Upper lobe of right lung (tissue), 1 donor: ENCODE measurements around the gene RAB26. TPM values are rescaled to one million over a fixed set of nuclear protein-coding genes. Genes with fewer than 3 reads are reported as not detected.

Source experiments
- ATAC-seq: fragments of 200-7000 bp; cut with Tn5 transposase; one replicate; pipeline ENCODE4 v1.9.1; 2020; ENCODE audit warnings: mild to moderate bottlenecking, moderate library complexity
- DNase-seq: peaks from one replicate; pipeline ENCODE4 v3.0.0-alpha.2; 2020
- H3K27ac ChIP-seq: fragments of 200-600 bp; one replicate; pipeline ENCODE4 v1.8.0; 2022
- H3K27me3 ChIP-seq: fragments of 200-600 bp; one replicate; pipeline ENCODE4 v1.8.0; 2022; ENCODE audit warnings: mild to moderate bottlenecking
- H3K36me3 ChIP-seq: fragments of 200-600 bp; one replicate; pipeline ENCODE4 v1.8.0; 2022
- H3K4me1 ChIP-seq: fragments of 200-600 bp; one replicate; pipeline ENCODE4 v1.8.0; 2022
- H3K4me3 ChIP-seq: fragments of 200-600 bp; one replicate; pipeline ENCODE4 v1.8.0; 2022; ENCODE audit warnings: mild to moderate bottlenecking
- H3K9me3 ChIP-seq: fragments of 200-600 bp; one replicate; pipeline ENCODE4 v1.8.0; 2022
- intact Hi-C: fragments of 100-400 bp; cut with DNase I; formaldehyde crosslinking; loops from one replicate; pipeline ENCODE4 v1.11.0; 2022
- total RNA-seq: library from RNA; stranded (reverse); fragmentation: NEBNext Ultra II Directional; extraction: Animal tissue kit (Norgen Biotek cat#: 25700); gene quantifications from one replicate; pipeline ENCODE4 v1.2.1, GENCODE V29; 2021
- TF ChIP-seq, protein P1 (sequence below): fragments of 200-600 bp; IDR thresholded peaks from one replicate; pipeline ENCODE4 v1.8.0; 2022; ENCODE audit warnings: antibody characterized with exemption
- donor health status: DM: no; HTN: yes; CAD: no; lungs with severe emphysema.

The RAB26 gene
- total RNA-seq, 1 donor from 2014 or later = 0.67 TPM

DNA sequence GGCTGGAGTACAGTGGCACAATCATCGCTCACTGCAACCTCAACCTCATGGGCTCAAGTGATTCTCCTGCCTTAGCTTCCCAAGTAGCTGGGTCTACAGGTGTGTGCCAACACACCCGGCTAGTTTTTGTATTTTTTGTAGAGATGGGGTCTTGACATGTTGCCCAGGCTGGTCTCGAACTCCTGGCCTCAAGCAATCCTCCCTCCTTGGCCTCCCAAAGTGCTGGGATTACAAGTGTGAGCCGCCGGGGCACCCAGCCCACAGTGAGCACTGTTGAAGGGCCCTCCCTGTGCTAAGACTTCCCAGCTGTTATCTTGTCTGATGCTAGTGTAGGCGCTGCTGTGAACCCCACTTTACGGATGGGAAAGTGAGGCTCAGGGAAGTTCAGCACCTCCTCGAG, 40.0 kb downstream of the RAB26 start:
- Histone ChIP-seq H3K36me3 (no peaks in the 10 kb centered on the region), H3K9me3 (no peaks in the 10 kb centered on the region), H3K27me3 (no peaks in the 10 kb centered on the region), H3K27ac (no peak overlapping the region), H3K4me1 (no peaks in the 10 kb centered on the region), H3K4me3 (no peak overlapping the region)
- intact Hi-C loops = no loop called here
- DNase-seq (no peak), ATAC-seq (no peak)
- TF ChIP-seq, protein P1, sequence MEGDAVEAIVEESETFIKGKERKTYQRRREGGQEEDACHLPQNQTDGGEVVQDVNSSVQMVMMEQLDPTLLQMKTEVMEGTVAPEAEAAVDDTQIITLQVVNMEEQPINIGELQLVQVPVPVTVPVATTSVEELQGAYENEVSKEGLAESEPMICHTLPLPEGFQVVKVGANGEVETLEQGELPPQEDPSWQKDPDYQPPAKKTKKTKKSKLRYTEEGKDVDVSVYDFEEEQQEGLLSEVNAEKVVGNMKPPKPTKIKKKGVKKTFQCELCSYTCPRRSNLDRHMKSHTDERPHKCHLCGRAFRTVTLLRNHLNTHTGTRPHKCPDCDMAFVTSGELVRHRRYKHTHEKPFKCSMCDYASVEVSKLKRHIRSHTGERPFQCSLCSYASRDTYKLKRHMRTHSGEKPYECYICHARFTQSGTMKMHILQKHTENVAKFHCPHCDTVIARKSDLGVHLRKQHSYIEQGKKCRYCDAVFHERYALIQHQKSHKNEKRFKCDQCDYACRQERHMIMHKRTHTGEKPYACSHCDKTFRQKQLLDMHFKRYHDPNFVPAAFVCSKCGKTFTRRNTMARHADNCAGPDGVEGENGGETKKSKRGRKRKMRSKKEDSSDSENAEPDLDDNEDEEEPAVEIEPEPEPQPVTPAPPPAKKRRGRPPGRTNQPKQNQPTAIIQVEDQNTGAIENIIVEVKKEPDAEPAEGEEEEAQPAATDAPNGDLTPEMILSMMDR = no peak

DNA sequence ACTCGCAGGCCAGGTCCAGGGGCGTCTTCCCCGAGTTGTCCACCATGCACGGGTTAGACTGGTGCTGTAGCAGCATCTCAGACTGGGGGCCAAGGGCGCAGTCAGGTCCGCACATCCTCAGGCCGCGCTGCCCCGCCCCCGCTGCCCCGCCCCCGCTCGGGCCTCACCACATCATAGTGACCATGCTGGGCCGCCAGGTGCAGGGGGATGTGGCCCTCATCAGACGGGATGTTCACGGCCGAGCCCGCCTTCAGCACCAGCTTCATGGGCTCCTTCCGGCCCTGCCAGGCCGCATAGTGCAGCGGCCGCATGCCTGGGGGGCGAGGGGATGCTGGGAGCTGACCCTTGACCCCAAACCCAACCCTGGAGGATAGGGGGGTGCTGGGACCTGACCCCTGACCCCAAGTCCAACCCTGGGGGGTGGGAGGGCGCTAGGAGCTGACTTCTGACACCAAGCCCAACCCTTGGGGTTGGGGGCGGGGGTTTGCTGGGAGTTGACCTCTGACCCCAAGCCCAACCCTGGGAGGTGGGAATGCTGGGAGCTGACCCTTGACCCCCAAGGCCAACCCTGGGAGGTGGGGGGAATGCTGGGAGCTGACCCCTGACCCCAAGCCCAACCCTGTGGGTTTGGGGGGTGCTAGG, 40.9 kb downstream of the RAB26 start:
- intact Hi-C loops = no loop called here
- Histone ChIP-seq H3K4me1 (no peaks in the 10 kb centered on the region), H3K4me3 (no peak overlapping the region), H3K9me3 (no peaks in the 10 kb centered on the region), H3K36me3 (no peaks in the 10 kb centered on the region), H3K27ac (no peak overlapping the region), H3K27me3 (peaks cover 8% of the 10 kb centered on the region)
- TF ChIP-seq, protein P1 = no peak
- ATAC-seq = no peak
- DNase-seq = no peak

DNA sequence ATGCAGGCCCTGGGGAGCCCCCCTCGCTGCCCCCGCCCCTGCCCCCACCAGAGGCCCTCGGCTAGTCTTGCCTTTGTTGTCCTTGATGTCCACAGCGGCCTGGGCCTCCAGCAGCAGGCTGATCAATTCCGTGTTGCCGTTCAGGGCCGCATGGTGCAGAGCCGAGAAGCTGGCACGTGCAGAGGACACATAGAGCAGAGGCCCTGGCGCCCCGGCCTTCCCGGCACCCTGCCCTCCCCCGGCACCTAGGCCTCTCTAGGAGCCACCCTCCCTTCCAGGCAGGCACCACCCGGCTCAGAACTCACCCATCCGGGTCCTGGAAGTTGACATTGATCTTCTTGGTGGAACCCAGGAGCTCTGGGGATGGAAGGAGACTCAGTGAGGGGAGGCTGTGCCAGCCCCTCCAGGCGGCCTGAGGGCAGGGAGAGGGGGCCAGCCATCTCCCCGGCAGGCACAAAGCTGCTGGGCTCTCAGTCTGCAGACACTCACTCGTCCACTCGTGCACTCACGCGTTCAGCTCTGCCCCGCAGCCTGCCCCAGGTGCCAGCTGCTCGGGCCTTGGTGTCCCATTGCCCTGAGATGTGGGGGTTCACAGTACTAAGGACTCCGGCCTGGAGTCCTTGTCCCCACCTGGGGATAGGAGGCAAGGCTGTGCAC, 41.7 kb downstream of the RAB26 start:
- intact Hi-C loops = no loop called here
- Histone ChIP-seq H3K27ac (no peak overlapping the region), H3K27me3 (peaks cover 15% of the 10 kb centered on the region), H3K36me3 (no peaks in the 10 kb centered on the region), H3K4me1 (peaks cover 2% of the 10 kb centered on the region), H3K9me3 (no peaks in the 10 kb centered on the region), H3K4me3 (no peak overlapping the region)
- ATAC-seq (no peak), DNase-seq (no peak)
- TF ChIP-seq, protein P1 = no peak

DNA sequence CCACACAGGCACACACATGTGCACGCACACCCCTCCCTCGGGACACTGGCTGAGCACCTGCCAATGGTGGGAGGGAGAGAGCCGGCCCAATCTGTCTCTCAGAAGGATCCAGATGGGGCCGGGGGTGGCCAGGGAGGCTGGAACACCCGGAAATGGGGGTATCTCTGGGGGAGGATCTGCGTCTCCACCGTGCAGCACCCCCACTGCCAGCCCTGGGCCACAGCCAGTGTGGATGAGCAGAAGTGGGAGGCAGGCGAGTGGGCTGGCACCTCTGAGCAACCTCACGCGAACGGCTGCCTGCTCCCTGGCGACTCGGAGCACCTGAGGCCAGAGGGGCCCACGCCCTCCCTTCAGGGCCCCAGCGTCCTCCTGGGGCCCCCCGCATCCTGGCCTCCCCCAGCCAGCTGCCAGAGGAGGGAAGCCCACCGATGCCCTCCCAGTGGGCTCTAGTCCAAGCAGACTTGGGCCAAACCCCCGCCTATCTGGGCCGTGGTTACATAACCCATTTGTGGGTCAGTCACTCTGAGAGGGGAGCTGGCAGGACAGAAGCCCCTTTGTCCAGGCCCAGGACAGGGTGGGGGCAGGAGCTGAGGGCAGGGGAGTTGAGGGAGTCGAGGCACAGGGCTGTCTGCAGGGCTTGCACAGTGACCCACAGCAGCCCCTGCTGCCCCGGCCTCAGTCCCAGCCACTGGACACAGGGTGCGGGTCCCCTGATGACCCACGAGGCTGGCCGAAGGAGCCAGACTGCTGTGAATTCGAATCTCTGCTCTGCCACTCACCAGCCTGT, 42.4 kb downstream of the RAB26 start:
- Histone ChIP-seq H3K27me3 (peaks cover 22% of the 10 kb centered on the region), H3K36me3 (no peaks in the 10 kb centered on the region), H3K9me3 (no peaks in the 10 kb centered on the region), H3K4me1 (peaks cover 10% of the 10 kb centered on the region), H3K27ac (no peak overlapping the region), H3K4me3 (no peak overlapping the region)
- TF ChIP-seq, protein P1 = no peak
- intact Hi-C loops = no loop called here
- ATAC-seq (no peak), DNase-seq (no peak)

DNA sequence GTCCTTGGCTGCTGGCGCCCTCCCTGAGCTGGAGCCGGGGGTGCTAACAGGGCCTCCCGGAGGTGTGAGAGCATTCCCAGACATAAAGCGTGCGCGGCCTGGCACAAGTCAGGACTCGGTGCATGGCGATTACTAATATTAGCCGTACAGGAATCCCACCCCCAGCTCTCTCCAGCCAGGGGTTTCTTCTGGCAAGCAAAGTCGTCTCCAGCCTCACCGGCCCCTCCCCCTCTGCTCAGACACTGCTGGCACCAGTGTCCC, 43.0 kb downstream of the RAB26 start:
- TF ChIP-seq, protein P1 = no peak
- ATAC-seq (no peak), DNase-seq (no peak)
- no peak overlapping the region for H3K4me3 ChIP-seq
- H3K27ac ChIP-seq = no peak overlapping the region
- no peaks in the 10 kb centered on the region for H3K36me3 ChIP-seq
- peaks cover 11% of the 10 kb centered on the region for H3K4me1 ChIP-seq
- intact Hi-C loops = no loop called here
- H3K27me3 ChIP-seq = peaks cover 23% of the 10 kb centered on the region
- H3K9me3 ChIP-seq = no peaks in the 10 kb centered on the region
